ENCODE data around the gene DNAJC10.

DNA sequence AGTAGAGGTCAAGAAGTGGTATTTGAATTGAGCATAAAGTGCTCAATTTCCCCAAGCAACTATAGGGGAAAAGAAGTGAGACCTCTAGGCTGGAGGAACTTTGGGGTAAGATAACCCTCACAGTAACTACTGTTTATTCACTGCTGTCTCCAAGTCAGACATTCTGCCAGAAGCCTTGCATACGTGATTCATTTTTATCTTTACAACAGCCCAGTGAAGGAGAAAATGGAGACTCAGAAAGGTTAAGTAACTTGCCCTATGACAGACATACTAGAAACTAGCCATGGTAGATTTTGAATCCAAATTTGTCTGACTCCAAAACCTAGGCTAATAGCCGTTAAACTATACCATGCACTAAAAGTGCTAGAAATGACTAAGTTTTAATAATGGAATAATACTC is 28.4 kb downstream of the DNAJC10 start:
- TF ChIP-seq, protein P1, sequence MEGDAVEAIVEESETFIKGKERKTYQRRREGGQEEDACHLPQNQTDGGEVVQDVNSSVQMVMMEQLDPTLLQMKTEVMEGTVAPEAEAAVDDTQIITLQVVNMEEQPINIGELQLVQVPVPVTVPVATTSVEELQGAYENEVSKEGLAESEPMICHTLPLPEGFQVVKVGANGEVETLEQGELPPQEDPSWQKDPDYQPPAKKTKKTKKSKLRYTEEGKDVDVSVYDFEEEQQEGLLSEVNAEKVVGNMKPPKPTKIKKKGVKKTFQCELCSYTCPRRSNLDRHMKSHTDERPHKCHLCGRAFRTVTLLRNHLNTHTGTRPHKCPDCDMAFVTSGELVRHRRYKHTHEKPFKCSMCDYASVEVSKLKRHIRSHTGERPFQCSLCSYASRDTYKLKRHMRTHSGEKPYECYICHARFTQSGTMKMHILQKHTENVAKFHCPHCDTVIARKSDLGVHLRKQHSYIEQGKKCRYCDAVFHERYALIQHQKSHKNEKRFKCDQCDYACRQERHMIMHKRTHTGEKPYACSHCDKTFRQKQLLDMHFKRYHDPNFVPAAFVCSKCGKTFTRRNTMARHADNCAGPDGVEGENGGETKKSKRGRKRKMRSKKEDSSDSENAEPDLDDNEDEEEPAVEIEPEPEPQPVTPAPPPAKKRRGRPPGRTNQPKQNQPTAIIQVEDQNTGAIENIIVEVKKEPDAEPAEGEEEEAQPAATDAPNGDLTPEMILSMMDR (IDR thresholded peaks at IDR 0.05; ENCODE audit: low read depth, low read length, poor library complexity, severe bottlenecking), result no peak
- TF ChIP-seq EZH2phosphoT487 (IDR thresholded peaks at IDR 0.05; ENCODE audit: borderline replicate concordance, low read length), result no peak

Data from DOHH2 (cell line).